T-helper 2 cell treated with Interferon-gamma antibody and Interleukin-4, amounts not matched to agents 5 μg/mL and 100 μg/mL, for 36 hours (primary cell): ENCODE results near the gene AQP12A.
"Not testable (repeated sequence)": the region's sequence is repeated elsewhere in the genome, so short reads cannot be mapped to it uniquely, and the experiment has no call there.

Experiments used
- DNase-seq: peaks from one replicate; pipeline ENCODE4 v3.0.0; 2021; ENCODE audit warnings: low spot score
- H3K27ac Mint-ChIP-seq: one replicate; pipeline ENCODE4 v1.8.0; 2021; ENCODE audit warnings: mild to moderate bottlenecking, mixed read lengths
- H3K27me3 Mint-ChIP-seq: one replicate; pipeline ENCODE4 v1.8.0; 2021; ENCODE audit warnings: low read depth, mixed read lengths
- H3K36me3 Mint-ChIP-seq: one replicate; pipeline ENCODE4 v1.8.0; 2021; ENCODE audit warnings: low read depth, mixed read lengths
- H3K4me1 Mint-ChIP-seq: one replicate; pipeline ENCODE4 v1.8.0; 2021; ENCODE audit warnings: low read depth, mixed read lengths
- H3K4me3 Mint-ChIP-seq: one replicate; pipeline ENCODE4 v1.8.0; 2022; ENCODE audit warnings: mild to moderate bottlenecking, moderate library complexity, mixed read lengths
- H3K9me3 Mint-ChIP-seq: one replicate; pipeline ENCODE4 v1.8.0; 2021; ENCODE audit warnings: mixed read lengths

The AQP12A gene

GRCh38 chr2:240648155-240648649 lies 43.5 kb upstream of the AQP12A start:
- Mint-ChIP-seq H3K27ac (no peak overlapping the region), H3K27me3 (peaks cover 22% of the 10 kb centered on the region), H3K36me3 (no peaks in the 10 kb centered on the region), H3K4me3 (no peak overlapping the region), H3K9me3 (no peaks in the 10 kb centered on the region), H3K4me1 (peaks cover 4% of the 10 kb centered on the region)
- DNase-seq = no peak

DNA sequence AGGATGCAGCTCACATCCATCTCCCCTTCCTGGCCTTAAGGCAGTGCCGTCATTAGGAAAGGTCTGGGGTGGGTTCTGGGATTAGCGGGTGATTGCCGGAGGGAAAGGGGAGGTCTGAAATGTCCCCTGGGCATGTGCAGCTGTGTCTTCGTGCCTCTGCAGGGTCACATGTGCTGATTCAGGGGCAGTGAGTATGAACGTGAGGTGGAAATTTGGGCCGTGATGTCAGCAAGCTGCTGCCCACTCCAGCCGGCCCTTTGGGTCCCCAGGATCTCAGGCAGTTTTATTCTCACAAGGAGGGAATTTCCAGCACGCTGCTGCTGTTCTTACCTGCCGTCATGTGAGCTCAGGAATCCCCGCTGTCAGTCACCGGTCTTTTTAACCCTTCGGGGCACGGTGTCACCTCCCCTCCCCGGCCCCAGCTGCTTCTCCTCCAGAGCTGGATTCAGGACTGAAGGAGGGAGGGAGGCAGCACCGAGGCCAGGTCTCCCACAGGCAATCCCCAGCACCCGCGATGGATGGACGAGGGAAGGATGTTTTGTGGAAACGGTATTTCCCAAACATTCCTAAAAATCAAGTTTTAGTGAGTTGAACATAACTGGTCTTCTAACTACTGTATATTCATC lies 42.9 kb upstream of the AQP12A start:
- H3K9me3 Mint-ChIP-seq = no peaks in the 10 kb centered on the region
- H3K27me3 Mint-ChIP-seq = peaks cover 26% of the 10 kb centered on the region
- DNase-seq = no peak
- H3K36me3 Mint-ChIP-seq = no peaks in the 10 kb centered on the region
- H3K27ac Mint-ChIP-seq = no peak overlapping the region
- peaks cover 4% of the 10 kb centered on the region for H3K4me1 Mint-ChIP-seq
- no peak overlapping the region for H3K4me3 Mint-ChIP-seq

- H3K4me3 Mint-ChIP-seq = no peak overlapping the region
- no peak for DNase-seq
- H3K9me3 Mint-ChIP-seq = no peaks in the 10 kb centered on the region
- peaks cover 28% of the 10 kb centered on the region for H3K27me3 Mint-ChIP-seq
- no peaks in the 10 kb centered on the region for H3K36me3 Mint-ChIP-seq
- peaks cover 4% of the 10 kb centered on the region for H3K4me1 Mint-ChIP-seq
- H3K27ac Mint-ChIP-seq = no peak overlapping the region
These were observed 42.3 kb upstream of the AQP12A start for GRCh38 chr2:240649331-240649730.

GRCh38 chr2:240650254-240650965 lies 41.3 kb upstream of the AQP12A start:
- H3K27me3 Mint-ChIP-seq = peaks cover 39% of the 10 kb centered on the region
- H3K4me3 Mint-ChIP-seq = no peak overlapping the region
- no peak for DNase-seq
- H3K36me3 Mint-ChIP-seq = no peaks in the 10 kb centered on the region
- peaks cover 4% of the 10 kb centered on the region for H3K4me1 Mint-ChIP-seq
- no peaks in the 10 kb centered on the region for H3K9me3 Mint-ChIP-seq
- no peak overlapping the region for H3K27ac Mint-ChIP-seq

- Mint-ChIP-seq H3K4me3 (no peak overlapping the region), H3K36me3 (no peaks in the 10 kb centered on the region), H3K27me3 (peaks cover 39% of the 10 kb centered on the region)
These were observed 40.5 kb upstream of the AQP12A start for GRCh38 chr2:240651185-240651584.

DNA sequence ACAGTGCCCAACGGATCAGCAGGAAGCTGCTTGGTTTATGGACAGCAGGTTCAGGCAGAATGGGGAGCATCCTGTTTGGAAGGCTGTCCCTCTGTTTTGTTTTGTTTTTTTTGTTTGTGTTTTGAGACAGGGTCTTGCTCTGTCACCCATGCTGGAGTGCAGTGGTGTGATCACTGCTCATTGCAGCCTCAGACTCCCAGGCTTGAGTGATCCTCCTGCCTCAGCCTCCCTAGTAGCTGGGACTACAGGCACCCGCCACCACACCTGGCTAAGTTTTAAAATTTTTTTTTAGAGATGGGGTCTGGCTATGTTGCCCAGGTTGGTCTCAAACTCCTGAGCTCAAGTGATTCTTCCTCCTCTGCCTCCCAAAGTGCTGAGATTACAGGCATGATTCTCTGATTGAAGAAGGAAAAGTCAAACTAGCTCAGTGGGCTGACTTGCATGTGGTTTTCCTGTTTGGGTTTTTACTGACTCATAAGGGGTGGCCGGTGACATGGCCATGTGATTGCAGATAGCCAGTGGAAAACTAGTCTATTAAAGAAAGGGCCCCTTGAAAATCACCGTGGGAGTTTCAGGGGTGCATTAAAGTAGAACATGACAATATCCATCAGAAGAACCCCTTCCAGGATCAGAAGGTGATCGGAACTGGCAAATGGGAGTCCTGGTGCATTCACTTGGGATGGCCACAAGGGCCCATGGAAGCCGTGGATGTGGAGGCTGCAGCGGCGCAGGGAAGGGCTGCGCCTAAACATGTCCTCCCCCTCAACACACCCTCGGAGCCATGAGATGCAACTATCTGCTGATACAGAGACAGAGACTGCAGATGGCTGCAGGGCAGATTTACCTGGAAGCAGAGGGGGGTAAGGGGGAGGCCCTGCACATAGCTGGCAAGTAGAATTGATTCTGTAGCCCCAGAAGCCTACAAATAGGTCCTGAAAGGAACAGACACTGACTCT lies 35.5 kb upstream of the AQP12A start:
- peaks cover 11% of the 10 kb centered on the region for H3K4me1 Mint-ChIP-seq
- no peak overlapping the region for H3K4me3 Mint-ChIP-seq
- peaks cover 62% of the 10 kb centered on the region for H3K27me3 Mint-ChIP-seq
- H3K9me3 Mint-ChIP-seq = no peaks in the 10 kb centered on the region
- peak; percentile 21 for DNase-seq
- H3K36me3 Mint-ChIP-seq = no peaks in the 10 kb centered on the region
- no peak overlapping the region for H3K27ac Mint-ChIP-seq

More at GRCh38 chr2:240651185-240651584, 40.5 kb upstream of the AQP12A start:
- no peak overlapping the region for H3K27ac Mint-ChIP-seq
- H3K4me1 Mint-ChIP-seq = peaks cover 6% of the 10 kb centered on the region
- H3K9me3 Mint-ChIP-seq = no peaks in the 10 kb centered on the region
- no peak for DNase-seq

- Mint-ChIP-seq H3K27me3 (peaks cover 66% of the 10 kb centered on the region), H3K4me1 (peaks cover 11% of the 10 kb centered on the region)
- not testable (repeated sequence) for H3K4me3 Mint-ChIP-seq, DNase-seq, H3K36me3 Mint-ChIP-seq, H3K27ac Mint-ChIP-seq, H3K9me3 Mint-ChIP-seq
These were observed 31.8 kb upstream of the AQP12A start for GRCh38 chr2:240659883-240660282.

- DNase-seq = no peak
- peaks cover 77% of the 10 kb centered on the region for H3K27me3 Mint-ChIP-seq
- H3K9me3 Mint-ChIP-seq = no peaks in the 10 kb centered on the region
These were observed 29.0 kb upstream of the AQP12A start for GRCh38 chr2:240662681-240663080.

DNA sequence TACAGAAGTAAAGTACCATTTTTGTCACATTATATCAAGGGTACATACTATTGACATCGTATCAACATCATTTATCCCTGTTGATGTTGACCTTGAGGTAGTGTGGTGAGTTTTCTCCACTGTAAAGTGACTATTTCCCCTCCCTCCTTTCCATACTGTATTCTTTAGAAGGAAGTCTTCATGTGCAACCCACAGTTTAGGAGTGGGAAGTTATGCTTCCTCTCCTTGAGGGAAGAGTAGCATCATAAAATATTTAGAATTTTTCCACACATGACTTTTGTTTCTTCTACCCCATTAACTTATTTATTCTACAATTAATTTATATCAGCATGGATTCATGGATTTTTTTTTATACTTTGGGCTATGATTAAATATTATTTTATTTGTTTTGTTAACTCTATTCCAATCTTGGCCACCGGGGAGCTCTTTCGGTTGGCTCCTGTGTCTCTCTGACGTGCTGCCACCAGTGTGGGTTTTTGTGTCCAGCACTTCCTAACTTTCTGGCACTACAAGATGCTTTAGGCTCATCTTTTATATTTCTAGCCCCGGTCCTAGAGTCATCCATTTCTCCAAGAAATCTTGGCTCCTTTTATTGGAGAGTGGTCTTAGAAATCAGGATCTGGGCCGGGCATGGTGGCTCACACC lies 28.0 kb upstream of the AQP12A start:
- Mint-ChIP-seq H3K27ac (no peak overlapping the region), H3K36me3 (no peaks in the 10 kb centered on the region), H3K27me3 (peaks cover 79% of the 10 kb centered on the region), H3K4me1 (no peaks in the 10 kb centered on the region), H3K9me3 (no peaks in the 10 kb centered on the region), H3K4me3 (no peak overlapping the region)
- no peak for DNase-seq

More at GRCh38 chr2:240662681-240663080, 29.0 kb upstream of the AQP12A start:
- no peak overlapping the region for H3K27ac Mint-ChIP-seq
- no peaks in the 10 kb centered on the region for H3K36me3 Mint-ChIP-seq
- no peak overlapping the region for H3K4me3 Mint-ChIP-seq
- no peaks in the 10 kb centered on the region for H3K4me1 Mint-ChIP-seq

GRCh38 chr2:240664622-240665021 lies 27.0 kb upstream of the AQP12A start:
- H3K4me1 Mint-ChIP-seq = no peaks in the 10 kb centered on the region
- no peak overlapping the region for H3K27ac Mint-ChIP-seq
- H3K27me3 Mint-ChIP-seq = peaks cover 71% of the 10 kb centered on the region
- no peaks in the 10 kb centered on the region for H3K9me3 Mint-ChIP-seq
- no peak overlapping the region for H3K4me3 Mint-ChIP-seq
- no peak for DNase-seq
- no peaks in the 10 kb centered on the region for H3K36me3 Mint-ChIP-seq

- DNase-seq = no peak
- no peak overlapping the region for H3K4me3 Mint-ChIP-seq
- peaks cover 62% of the 10 kb centered on the region for H3K27me3 Mint-ChIP-seq
- H3K9me3 Mint-ChIP-seq = no peaks in the 10 kb centered on the region
- no peak overlapping the region for H3K27ac Mint-ChIP-seq
- no peaks in the 10 kb centered on the region for H3K36me3 Mint-ChIP-seq
- H3K4me1 Mint-ChIP-seq = no peaks in the 10 kb centered on the region
These were observed 21.3 kb upstream of the AQP12A start for GRCh38 chr2:240670402-240670801.

DNA sequence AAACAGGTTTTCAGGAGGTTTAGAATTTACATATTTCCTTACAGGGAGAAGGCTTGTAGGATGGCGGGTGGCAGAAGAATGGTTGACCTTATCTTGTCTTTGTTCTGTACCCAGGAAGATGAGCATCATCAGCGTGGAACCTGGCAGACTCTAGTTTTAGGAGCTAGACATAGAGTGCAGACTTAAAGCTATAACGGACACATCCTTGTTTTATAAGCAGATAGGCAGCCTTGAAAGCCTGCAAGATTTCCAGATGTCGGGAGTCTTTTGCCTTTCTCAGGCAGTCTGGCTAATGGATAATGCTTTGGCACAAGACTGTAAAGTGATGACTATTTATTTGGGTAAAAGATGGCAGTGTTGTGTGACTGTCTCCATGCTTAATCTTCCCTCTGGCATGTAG lies 20.7 kb upstream of the AQP12A start:
- Mint-ChIP-seq H3K27me3 (peaks cover 58% of the 10 kb centered on the region), H3K4me1 (no peaks in the 10 kb centered on the region), H3K4me3 (no peak overlapping the region), H3K36me3 (no peaks in the 10 kb centered on the region), H3K9me3 (no peaks in the 10 kb centered on the region), H3K27ac (no peak overlapping the region)
- no peak for DNase-seq

DNA sequence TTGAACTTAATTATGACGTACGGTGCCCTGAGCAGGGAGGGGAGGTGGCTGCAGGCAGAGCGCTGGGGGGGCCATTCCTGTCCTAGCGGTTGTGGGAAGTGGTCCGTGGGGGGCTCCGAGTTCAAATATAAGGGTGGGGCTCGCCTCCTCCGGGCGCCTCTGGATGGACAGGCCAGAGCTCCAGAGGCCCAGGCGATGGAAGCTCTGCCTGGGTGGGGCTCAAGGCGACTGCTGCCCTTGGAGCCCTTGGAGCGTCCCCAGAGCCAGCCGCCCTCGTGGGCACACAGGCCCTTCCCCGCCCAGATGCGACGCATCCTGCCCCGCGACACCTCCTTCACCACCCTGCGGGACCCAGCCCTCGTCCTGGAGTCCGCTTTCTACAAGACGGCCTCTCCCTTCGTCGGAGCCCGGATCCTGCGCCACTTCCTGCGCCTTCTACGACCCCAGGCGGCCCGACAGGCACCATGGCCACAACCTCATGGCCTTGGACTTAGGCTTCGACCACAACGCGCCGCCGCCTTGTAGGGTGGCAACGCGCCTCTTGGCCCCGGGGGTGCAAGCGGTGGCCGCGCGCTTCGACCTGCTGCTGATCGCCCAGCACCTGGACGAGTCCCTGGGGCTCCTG lies 19.5 kb upstream of the AQP12A start:
- Mint-ChIP-seq H3K9me3 (no peaks in the 10 kb centered on the region), H3K4me3 (no peak overlapping the region), H3K4me1 (no peaks in the 10 kb centered on the region), H3K27ac (no peak overlapping the region), H3K27me3 (peaks cover 45% of the 10 kb centered on the region), H3K36me3 (no peaks in the 10 kb centered on the region)
- no peak for DNase-seq
